ENCODE results near the gene GRB10.
"Not testable (repeated sequence)": the region's sequence is repeated elsewhere in the genome, so short reads cannot be mapped to it uniquely, and the experiment has no call there.

The GRB10 gene

GRCh38 chr7:50738932-50739331, 43.8 kb downstream of the GRB10 start:
- DNase-seq, result no peak

DNA sequence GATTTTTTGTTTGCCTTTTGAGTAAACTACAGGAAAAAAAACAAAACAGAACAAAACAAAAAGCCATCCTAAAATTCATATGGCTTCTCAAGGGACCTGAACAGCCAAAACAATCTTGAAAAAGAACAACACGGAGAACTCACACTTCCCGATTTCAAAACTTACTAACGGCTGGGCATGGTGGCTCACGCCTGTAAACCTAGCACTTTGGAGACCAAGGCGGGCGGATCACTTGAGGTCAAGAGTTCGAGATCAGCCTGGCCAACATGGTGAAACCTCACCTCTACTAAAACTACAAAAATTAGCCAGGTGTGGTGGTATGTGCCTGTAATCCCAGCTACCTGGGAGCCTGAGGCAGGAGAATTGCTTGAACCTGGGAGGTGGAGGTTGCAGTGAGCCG, 46.9 kb downstream of the GRB10 start:
- DNase-seq, result not testable (repeated sequence)

- DNase-seq, result no peak
Measured at GRCh38 chr7:50735333-50735732, 47.4 kb downstream of the GRB10 start.

- no peak for DNase-seq
Measured at GRCh38 chr7:50734246-50734645, 48.5 kb downstream of the GRB10 start.

DNA sequence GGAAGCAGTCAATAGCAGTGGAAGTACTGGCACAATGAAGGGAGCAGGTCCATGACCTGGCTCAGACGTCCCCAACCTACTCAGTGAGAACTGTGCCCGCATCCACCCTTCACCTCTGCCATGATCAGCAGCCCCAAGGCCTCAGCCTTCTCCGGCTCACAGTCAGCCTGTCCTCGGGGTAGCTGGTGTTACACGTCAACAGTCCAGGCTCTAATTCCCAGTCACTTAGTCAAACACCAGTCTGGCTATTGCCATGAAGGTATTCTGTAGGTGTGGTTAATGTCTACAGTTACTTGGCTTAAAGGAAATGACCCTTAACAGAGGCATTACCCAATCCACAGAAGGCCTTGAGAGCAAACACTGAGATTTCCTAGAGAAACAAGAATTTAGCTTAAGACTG, 49.1 kb downstream of the GRB10 start:
- DNase-seq, result no peak

DNA sequence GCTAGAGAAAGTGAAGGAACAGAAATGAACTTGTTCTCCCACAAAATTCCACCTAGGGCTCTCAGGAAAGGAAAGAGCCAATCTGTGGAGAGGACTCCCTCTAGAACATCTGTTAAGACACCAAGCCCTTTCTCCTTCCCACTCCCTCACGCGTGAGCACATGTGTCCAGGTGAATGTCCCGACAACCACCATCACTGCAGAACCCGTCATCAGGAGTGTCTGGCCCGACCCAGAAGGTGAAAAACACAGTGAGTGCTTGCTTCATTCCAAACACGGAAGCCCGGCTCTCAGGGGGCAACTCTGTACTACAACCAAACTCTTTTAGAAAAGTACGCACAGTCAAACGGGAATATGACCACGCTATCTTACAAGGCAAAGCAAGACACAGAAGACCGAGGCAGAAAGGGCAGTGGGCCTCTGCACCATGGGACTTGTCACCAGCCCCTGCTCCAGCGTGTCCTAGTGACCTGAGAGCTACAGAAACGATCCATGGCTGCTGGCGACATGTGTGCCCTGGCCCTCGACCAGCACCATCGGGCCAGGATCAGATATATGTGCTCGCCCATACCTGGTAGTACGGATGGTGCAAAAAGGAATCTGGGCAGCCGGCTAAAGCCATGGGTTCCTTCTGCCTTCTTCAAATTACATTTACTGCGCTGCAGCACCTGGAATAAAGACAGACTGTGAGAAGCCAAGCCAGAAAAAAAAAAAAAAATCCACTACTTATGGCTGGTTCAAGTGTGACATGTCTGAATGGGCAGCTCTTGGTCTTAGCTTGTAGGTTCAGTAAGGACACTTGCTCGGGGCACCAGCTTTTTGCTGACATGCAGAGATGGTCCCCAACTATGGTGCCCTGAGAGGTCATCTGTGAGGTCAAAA, 50.8 kb downstream of the GRB10 start:
- DNase-seq, result no peak

DNA sequence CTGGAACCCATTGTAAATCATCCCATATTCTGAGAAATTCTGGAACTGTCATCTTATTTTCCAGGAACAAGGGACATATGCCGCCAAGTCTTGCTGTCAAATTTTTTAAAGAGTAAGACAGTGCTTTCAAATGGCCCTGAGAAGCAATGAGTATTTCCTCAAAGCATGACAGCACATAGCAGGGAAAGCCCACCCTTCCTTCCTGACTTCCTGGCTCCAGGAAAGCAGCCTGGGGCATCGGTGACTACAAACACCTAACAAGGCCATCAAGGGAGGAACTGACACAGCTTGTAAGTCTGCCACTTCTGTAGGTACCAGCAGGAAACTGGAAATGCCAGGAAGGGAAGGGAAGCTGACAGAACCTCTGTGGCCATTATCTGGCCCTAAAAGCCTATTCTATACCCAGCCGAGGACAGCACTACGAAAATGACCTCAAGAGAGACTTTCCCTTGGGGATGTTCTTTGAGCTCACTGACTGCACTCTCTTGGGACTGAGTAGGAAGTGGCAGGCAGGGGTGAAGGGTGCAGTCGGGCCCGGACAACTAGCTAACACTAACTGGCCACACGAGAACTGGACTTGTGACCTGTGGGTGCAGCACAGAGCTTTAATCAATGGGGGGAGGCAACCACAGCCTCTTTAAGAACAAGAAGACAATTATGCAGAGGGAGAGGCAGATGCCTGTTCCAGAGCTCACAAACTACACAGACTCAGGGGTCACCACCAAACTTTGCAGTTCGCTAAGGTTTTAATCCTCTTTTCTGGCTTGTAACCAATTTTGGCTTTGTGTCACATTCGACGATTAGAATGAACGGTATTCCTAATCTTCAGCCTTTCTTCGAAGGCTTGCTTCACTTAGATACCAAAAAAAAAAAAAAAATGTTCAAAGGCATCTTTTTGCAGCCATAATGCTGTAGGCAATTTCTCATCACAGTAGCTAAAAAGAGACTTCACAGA, 52.0 kb downstream of the GRB10 start:
- no peak for DNase-seq

GRCh38 chr7:50729962-50730361, 52.7 kb downstream of the GRB10 start:
- DNase-seq, result no peak

DNA sequence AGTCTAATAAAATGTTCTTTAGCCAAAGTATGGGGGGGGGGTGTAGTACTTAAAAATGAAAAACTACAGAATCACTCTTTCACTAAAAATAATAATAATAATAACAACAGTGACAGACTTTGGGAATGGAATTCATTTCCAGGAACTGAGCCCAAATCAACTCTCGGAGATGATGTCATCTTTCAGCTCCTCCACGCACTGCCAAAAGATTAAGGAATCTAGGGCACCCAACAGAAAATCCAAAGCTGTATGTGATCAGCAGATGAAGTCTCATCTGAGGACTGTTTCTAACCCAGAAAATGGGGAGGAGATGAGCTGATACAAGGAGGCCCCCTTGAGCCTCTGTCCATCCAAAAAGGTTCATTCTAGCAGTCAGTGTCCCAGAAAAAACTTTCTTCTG, 54.5 kb downstream of the GRB10 start:
- DNase-seq, result no peak

DNA sequence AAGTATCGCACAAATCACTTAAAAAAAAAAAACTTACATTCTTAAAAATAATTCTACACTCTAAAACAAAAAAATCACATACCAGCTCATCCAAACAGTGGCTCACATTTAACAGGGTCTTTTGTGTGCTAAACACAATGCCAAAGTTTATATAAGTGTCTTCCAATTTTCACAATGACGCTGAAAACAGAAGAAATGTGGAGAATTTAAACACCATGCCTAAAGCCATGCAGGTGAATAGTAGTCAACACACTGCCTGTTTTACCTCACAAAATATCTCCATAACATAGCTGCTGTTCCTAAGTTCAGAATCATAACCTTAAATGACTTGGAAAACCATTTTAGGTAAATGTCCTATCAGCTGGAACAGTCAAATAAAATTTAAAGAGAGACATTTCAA, 55.0 kb downstream of the GRB10 start:
- no peak for DNase-seq

DNA sequence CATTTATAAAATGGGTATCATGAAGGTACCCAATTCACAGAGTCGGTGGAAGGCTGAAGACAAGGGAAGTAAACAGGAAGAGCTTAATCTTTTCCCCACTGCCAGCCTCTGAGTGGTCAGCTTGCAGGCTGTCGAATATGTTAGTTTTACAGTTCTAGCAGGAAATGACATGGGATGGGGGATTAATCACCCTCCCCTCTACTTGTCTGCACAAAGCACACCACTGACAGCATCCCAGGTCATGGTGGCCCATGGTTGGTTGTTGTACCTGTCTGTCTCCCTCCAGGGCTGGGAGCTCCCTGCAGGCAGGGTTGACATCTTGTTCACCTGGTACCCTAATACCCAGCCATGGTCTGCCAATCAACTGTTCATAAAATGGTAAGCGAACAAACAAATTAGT, 55.6 kb downstream of the GRB10 start:
- no peak for DNase-seq

GRCh38 chr7:50725774-50726173, 56.9 kb downstream of the GRB10 start:
- no peak for DNase-seq

DNA sequence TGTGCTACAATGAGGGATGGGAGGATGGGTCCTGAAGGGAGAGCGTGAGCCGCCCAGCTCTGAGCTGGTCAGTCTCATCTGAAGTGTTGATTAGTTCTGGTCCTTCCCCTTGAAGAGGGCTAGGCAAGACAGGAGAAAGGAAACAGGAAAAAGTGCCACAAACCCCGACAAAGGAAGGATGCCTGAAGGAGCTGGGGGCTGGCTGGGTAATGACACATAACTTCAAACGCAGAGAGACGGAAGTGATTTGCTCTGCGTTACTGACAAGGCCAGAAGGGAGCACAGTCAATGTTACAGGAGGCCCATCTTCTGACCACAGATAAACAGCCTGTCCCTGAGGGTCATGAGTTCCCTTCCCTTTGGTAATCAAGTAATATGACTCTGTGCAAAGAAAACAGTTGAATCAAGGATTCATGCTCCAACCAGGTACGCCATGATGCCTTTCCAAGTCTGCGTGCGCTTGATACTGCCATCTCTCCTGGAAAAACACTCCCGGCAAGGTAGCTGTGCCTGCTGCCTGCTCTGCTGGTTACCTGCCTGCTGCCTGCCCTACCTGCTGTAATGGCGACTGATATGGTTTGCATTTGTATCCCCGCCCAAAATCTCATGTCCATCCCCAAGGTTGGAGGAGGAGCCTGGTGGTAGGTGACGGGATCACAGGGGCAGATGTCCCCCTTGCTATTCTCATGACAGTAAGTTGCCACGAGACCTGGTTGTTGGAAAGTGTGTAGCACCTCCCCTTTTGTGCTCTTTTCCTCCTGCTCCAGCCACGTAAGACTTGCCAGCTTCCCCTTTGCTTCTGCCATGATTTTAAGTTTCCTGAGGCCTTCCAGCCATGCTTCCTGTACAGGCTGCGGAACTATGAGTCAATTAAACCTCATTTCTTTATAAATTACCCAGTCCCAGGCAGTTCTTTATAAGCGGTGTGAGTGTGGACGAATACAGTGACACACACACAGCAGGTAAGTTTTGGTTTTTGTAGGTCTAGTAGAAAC, 57.9 kb downstream of the GRB10 start:
- no peak for DNase-seq

GRCh38 chr7:50723888-50724287, 58.8 kb downstream of the GRB10 start:
- DNase-seq, result no peak

GRCh38 chr7:50723173-50723572, 59.5 kb downstream of the GRB10 start:
- DNase-seq, result no peak

DNA sequence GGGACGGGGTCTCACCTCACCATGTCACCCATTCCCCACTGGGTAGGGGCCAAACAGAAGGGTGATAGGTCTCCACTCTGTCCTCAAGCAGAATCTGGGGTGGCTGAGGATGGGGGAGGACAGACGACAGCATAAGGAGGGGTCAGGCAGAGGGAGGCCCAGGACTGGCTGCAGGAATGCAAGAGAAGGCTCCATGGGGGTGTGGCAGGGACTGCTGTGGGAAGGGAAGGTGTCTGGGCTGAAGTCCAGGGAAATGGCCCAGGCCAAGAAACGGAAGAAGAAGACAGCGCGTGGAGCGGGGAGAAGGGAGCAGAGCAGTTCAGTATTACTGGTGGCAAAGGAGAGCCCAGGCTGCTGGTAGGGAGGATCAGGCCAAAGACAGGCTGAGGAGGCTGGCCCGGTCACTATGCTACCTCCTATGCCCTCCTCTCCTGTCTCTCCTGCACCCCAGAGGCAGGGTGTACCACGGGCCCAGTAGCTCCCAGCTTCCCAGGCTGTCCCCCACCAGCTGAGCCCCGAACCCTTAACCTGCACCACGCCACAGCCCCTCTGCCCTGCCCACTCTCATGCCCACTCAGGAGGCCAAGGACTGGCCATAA, 60.9 kb downstream of the GRB10 start:
- DNase-seq, result no peak

DNA sequence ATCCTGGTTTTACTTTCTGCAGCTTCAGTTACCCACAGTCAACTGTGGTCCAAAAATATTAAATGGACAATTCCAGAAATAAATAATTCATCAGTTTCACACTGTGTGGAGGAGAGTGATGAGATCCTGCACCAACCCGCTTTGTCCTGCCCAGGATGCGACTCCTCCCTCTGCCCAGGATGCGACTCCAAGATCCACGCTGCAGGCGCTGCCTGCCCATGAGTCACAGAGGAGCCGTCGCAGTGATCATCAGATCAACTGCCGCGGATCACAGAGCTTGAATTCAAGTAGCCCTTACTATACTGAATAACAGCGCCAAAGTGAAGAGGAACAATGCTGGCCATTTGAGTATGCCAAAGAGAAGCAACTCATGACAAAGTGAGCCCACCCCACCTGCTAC, 61.5 kb downstream of the GRB10 start:
- no peak for DNase-seq

DNA sequence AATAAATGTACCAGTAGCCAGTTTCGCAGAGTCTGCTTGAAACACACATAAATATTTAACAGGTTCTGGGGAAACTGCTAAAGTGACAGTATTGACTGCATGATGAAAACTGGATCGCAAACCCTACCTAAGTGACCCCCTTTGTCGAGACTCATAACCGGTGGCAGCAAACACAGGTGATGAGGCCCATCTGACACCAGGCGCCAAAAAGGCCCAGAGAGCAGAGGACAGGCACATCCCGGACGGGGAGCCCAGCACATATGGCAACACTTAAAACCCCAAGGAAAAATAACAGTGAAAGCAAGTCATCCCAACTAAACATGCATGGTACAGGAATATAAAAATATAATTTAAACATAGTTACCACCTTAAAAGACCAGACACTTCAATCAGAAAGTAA, 62.4 kb downstream of the GRB10 start:
- DNase-seq, result no peak

DNA sequence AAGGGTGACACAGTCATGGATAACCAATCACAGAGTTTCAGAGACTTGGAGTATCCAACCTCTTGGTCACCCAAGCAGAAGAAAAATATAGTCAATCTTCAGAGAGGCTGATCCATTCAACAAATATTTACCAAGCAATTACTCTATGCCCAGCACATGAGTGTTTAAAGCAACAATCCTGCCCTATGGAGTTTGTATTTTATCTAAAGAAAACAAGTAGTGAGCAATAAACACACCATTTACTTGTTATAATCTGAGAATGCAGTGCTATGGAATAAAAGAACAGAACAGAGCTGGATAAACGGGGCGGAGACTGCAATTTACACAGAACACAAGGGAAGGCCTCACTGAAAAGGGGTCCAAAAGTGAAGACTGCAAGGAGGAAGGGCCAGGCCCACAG, 63.8 kb downstream of the GRB10 start:
- DNase-seq, result no peak

GRCh38 chr7:50718311-50718710, 64.4 kb downstream of the GRB10 start:
- no peak for DNase-seq

GRCh38 chr7:50717181-50717580, 65.5 kb downstream of the GRB10 start:
- no peak for DNase-seq

- DNase-seq, result no peak
Measured at GRCh38 chr7:50714857-50715256, 67.8 kb downstream of the GRB10 start.

Data from NCI-H526 treated with DMSO at 0.1 percent for 48 hours (cell line).